Stimulated activated naive CD8-positive, alpha-beta T cell treated with anti-CD3 and anti-CD28 coated beads, Interleukin-15, Interleukin-2, amounts not matched to agents 100 ng/mL and 50 ng/mL, for 24 hours (primary cell): ENCODE data around the gene ARHGEF26.
A peak's percentile ranks its signal among the peaks of the same experiment; 100 is the strongest.

Experiments
- H3K27ac Mint-ChIP-seq: one replicate; pipeline ENCODE4 v1.8.0; 2021; ENCODE audit warnings: mild to moderate bottlenecking, mixed read lengths
- H3K27me3 Mint-ChIP-seq: one replicate; pipeline ENCODE4 v1.8.0; 2021; ENCODE audit warnings: mixed read lengths
- H3K36me3 Mint-ChIP-seq: one replicate; pipeline ENCODE4 v1.8.0; 2021; ENCODE audit warnings: low read depth, mixed read lengths
- H3K4me1 Mint-ChIP-seq: one replicate; pipeline ENCODE4 v1.8.0; 2021; ENCODE audit warnings: low read depth, mixed read lengths
- H3K4me3 Mint-ChIP-seq: one replicate; pipeline ENCODE4 v1.8.0; 2021; ENCODE audit warnings: mild to moderate bottlenecking, mixed read lengths
- H3K9me3 Mint-ChIP-seq: one replicate; pipeline ENCODE4 v1.8.0; 2021; ENCODE audit warnings: mixed read lengths

ARHGEF26 gene

GRCh38 chr3:154101250-154101649 is 19.9 kb upstream of the ARHGEF26 start:
- no peak overlapping the region for H3K27ac Mint-ChIP-seq
- peaks cover 4% of the 10 kb centered on the region for H3K27me3 Mint-ChIP-seq
- no peaks in the 10 kb centered on the region for H3K36me3 Mint-ChIP-seq
- no peaks in the 10 kb centered on the region for H3K9me3 Mint-ChIP-seq
- H3K4me1 Mint-ChIP-seq = no peaks in the 10 kb centered on the region
- no peak overlapping the region for H3K4me3 Mint-ChIP-seq

- no peaks in the 10 kb centered on the region for H3K4me1 Mint-ChIP-seq
- peaks cover 4% of the 10 kb centered on the region for H3K27me3 Mint-ChIP-seq
Measured at GRCh38 chr3:154102225-154102624, 19.0 kb upstream of the ARHGEF26 start.

GRCh38 chr3:154105218-154105975 is 15.8 kb upstream of the ARHGEF26 start:
- peaks cover 4% of the 10 kb centered on the region for H3K27me3 Mint-ChIP-seq
- H3K4me1 Mint-ChIP-seq = no peaks in the 10 kb centered on the region

More at GRCh38 chr3:154102225-154102624, 19.0 kb upstream of the ARHGEF26 start:
- Mint-ChIP-seq H3K27ac (no peak overlapping the region), H3K9me3 (no peaks in the 10 kb centered on the region), H3K36me3 (no peaks in the 10 kb centered on the region), H3K4me3 (no peak overlapping the region)

GRCh38 chr3:154111365-154111935 is 9.7 kb upstream of the ARHGEF26 start:
- Mint-ChIP-seq H3K27me3 (peaks cover 11% of the 10 kb centered on the region), H3K27ac (no peak overlapping the region), H3K36me3 (no peaks in the 10 kb centered on the region), H3K4me1 (no peaks in the 10 kb centered on the region), H3K9me3 (no peaks in the 10 kb centered on the region), H3K4me3 (no peak overlapping the region)

More at GRCh38 chr3:154105218-154105975, 15.8 kb upstream of the ARHGEF26 start:
- H3K9me3 Mint-ChIP-seq = no peaks in the 10 kb centered on the region
- H3K27ac Mint-ChIP-seq = no peak overlapping the region
- H3K36me3 Mint-ChIP-seq = no peaks in the 10 kb centered on the region
- no peak overlapping the region for H3K4me3 Mint-ChIP-seq

GRCh38 chr3:154112146-154112852 is 8.9 kb upstream of the ARHGEF26 start:
- H3K4me1 Mint-ChIP-seq = no peaks in the 10 kb centered on the region
- no peak overlapping the region for H3K4me3 Mint-ChIP-seq
- H3K36me3 Mint-ChIP-seq = no peaks in the 10 kb centered on the region
- H3K27ac Mint-ChIP-seq = no peak overlapping the region
- peaks cover 14% of the 10 kb centered on the region for H3K27me3 Mint-ChIP-seq
- H3K9me3 Mint-ChIP-seq = no peaks in the 10 kb centered on the region

DNA sequence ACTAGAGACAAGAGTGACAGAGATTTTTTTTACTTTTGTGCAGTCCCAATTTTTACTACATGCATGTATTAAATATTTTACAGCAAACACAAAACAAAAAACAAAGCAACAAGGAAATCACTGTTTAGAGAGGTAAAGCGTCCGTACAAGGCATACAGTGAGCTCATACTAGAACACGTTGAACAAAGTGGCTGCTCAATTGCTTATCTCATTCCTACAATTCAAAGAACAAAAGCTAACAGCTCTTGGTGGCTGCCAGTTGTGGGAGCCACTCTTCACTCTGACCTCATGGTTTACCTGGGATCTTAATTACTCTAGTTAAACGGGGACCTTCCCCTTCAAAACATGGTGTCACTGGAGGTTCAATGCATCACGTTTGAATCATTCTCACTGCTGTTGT is 7.6 kb upstream of the ARHGEF26 start:
- Mint-ChIP-seq H3K36me3 (no peaks in the 10 kb centered on the region), H3K27me3 (peaks cover 23% of the 10 kb centered on the region), H3K27ac (no peak overlapping the region), H3K9me3 (no peaks in the 10 kb centered on the region), H3K4me1 (no peaks in the 10 kb centered on the region), H3K4me3 (no peak overlapping the region)

DNA sequence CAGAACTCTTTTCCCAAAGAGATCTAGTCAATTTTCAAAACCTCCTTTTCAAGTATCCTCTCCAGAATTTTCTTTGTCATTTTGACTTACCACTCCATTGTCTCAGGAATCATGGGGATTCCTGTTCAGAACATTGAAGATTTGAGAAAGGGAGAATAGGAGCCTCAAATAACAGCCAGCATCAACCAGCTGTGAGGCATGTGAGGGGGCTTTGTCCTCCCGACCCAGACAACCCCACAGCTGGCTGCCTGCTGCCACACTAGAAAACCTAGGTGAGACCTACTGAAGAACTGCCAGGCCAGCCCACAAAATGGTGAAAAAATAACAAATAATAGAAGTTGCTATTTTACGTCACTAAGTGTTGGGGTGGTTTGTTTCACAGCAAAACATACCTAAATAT is 5.9 kb upstream of the ARHGEF26 start:
- no peaks in the 10 kb centered on the region for H3K9me3 Mint-ChIP-seq
- H3K27ac Mint-ChIP-seq = no peak overlapping the region
- no peaks in the 10 kb centered on the region for H3K4me1 Mint-ChIP-seq
- no peaks in the 10 kb centered on the region for H3K36me3 Mint-ChIP-seq
- H3K4me3 Mint-ChIP-seq = no peak overlapping the region
- peaks cover 38% of the 10 kb centered on the region for H3K27me3 Mint-ChIP-seq

- Mint-ChIP-seq H3K36me3 (no peaks in the 10 kb centered on the region), H3K9me3 (peaks cover 5% of the 10 kb centered on the region), H3K4me3 (no peak overlapping the region), H3K27ac (no peak overlapping the region), H3K4me1 (peaks cover 20% of the 10 kb centered on the region), H3K27me3 (peaks cover 65% of the 10 kb centered on the region)
Measured at GRCh38 chr3:154119951-154120350, 1.2 kb upstream of the ARHGEF26 start.

DNA sequence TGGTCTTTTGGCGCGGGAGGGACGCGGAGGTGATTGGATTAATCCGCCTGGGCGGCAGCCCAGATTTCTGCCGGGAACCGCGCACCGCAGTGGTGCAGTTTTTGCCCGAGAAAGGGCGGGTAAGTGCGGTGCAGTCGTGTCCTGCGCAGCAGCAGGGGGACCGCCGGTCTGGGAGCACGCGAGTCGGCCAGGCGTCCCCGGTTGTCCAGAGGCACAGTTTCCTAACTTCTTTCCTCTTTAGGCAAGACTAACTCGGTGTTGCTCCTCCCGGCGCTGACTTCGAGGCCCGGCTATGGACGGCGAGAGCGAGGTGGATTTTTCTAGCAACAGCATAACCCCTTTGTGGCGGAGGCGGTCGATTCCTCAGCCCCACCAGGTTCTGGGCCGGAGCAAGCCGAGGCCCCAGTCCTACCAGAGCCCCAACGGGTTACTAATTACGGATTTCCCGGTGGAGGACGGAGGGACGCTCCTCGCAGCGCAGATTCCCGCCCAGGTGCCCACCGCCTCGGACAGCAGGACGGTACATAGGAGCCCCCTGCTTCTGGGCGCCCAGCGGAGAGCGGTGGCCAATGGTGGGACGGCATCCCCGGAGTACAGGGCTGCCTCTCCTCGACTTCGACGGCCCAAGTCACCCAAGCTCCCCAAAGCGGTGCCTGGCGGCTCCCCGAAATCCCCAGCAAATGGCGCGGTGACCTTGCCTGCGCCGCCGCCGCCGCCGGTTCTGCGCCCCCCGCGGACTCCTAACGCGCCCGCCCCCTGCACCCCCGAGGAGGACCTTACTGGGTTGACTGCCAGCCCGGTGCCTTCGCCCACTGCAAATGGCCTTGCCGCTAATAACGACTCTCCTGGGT is 736 bp downstream of the ARHGEF26 start:
- Mint-ChIP-seq H3K4me3 (peak overlapping the region; percentile 73), H3K4me1 (peaks cover 20% of the 10 kb centered on the region), H3K9me3 (peaks cover 5% of the 10 kb centered on the region), H3K27ac (no peak overlapping the region), H3K36me3 (no peaks in the 10 kb centered on the region), H3K27me3 (peaks cover 71% of the 10 kb centered on the region)

- Mint-ChIP-seq H3K4me3 (peak overlapping the region; percentile 65), H3K27me3 (peaks cover 67% of the 10 kb centered on the region), H3K27ac (no peak overlapping the region), H3K9me3 (peaks cover 5% of the 10 kb centered on the region), H3K4me1 (peaks cover 20% of the 10 kb centered on the region), H3K36me3 (no peaks in the 10 kb centered on the region)
Measured at GRCh38 chr3:154122552-154122911, 1.3 kb downstream of the ARHGEF26 start.

- Mint-ChIP-seq H3K27ac (no peak overlapping the region), H3K4me3 (peak overlapping the region; percentile 65), H3K27me3 (peaks cover 64% of the 10 kb centered on the region), H3K9me3 (peaks cover 5% of the 10 kb centered on the region), H3K4me1 (peaks cover 20% of the 10 kb centered on the region), H3K36me3 (no peaks in the 10 kb centered on the region)
Measured at GRCh38 chr3:154122912-154123559, 1.8 kb downstream of the ARHGEF26 start.

GRCh38 chr3:154123906-154124305 is 2.7 kb downstream of the ARHGEF26 start:
- Mint-ChIP-seq H3K4me3 (no peak overlapping the region), H3K27ac (no peak overlapping the region), H3K27me3 (peaks cover 64% of the 10 kb centered on the region), H3K4me1 (peaks cover 20% of the 10 kb centered on the region), H3K36me3 (no peaks in the 10 kb centered on the region), H3K9me3 (peaks cover 10% of the 10 kb centered on the region)

DNA sequence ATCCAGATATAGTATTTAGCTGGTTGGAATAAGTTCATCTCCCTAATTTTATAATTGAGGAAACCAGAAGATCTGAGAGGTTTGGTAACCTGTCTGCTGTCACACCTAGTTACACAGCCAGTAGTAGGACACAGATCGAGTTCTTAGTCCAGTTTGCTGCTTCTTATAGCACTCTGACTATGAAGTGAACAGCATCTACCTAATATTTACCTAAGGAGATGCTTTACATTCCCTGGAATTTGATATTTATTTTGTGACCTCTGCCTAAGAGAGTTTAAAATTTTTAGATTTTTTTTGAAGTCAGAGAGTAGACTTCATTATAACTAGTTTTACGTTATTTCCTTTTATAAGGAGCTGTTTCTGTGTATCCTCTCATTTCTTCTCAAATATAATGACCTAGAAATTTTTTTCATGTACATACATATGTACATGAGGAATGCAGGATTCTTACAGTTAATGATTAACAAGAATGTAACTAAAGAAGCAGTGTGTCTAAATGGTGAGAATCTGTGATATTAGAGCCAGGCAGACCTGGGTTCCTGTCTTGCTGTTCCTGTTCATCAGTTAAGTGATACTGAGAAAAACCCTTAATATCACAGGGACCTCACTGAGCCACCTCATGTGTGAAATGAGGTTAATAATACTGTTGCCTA is 4.3 kb downstream of the ARHGEF26 start:
- no peak overlapping the region for H3K27ac Mint-ChIP-seq
- peaks cover 51% of the 10 kb centered on the region for H3K27me3 Mint-ChIP-seq
- H3K9me3 Mint-ChIP-seq = peaks cover 10% of the 10 kb centered on the region
- no peak overlapping the region for H3K4me3 Mint-ChIP-seq
- no peaks in the 10 kb centered on the region for H3K36me3 Mint-ChIP-seq
- peaks cover 20% of the 10 kb centered on the region for H3K4me1 Mint-ChIP-seq

DNA sequence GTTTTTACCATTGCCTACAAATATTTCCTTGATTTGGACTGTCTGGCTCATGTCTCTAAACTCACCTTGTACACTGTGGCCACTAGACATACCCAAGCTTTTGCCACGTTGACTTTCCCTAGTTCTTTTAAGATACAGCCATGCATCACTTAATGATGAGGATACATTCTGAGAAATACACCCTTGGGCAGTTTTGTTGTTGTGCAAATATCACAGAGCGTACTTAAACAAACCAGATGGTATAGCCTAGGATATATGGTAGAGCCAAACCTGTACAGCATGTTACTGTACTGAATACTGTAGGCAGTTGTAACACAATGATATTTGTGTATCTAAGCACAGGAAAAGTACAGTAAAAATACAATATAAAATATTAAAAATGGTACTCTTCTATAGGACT is 5.5 kb downstream of the ARHGEF26 start:
- H3K4me1 Mint-ChIP-seq = peaks cover 10% of the 10 kb centered on the region
- no peak overlapping the region for H3K4me3 Mint-ChIP-seq
- H3K36me3 Mint-ChIP-seq = no peaks in the 10 kb centered on the region
- peaks cover 39% of the 10 kb centered on the region for H3K27me3 Mint-ChIP-seq
- peaks cover 10% of the 10 kb centered on the region for H3K9me3 Mint-ChIP-seq
- no peak overlapping the region for H3K27ac Mint-ChIP-seq
